Left ventricle myocardium inferior (tissue), 1 donor: ENCODE results near the gene RAB6A. TPM values are rescaled to one million over a fixed set of nuclear protein-coding genes. Genes with fewer than 3 reads are reported as not detected.

Source experiments
- DNase-seq: peaks from one replicate; pipeline ENCODE4 v3.0.0-alpha.2; 2020
- H3K27ac ChIP-seq: fragments of 200-600 bp; replicated peaks from 2 replicates; pipeline ENCODE4 v1.8.0; 2021
- H3K27me3 ChIP-seq: fragments of 200-600 bp; 2 replicates; pipeline ENCODE4 v1.8.0; 2021; ENCODE audit warnings: low read depth
- H3K36me3 ChIP-seq: fragments of 200-600 bp; 2 replicates; pipeline ENCODE4 v1.8.0; 2021
- H3K4me1 ChIP-seq: fragments of 200-600 bp; 2 replicates; pipeline ENCODE4 v1.8.0; 2021
- H3K4me3 ChIP-seq: fragments of 200-600 bp; 2 replicates; pipeline ENCODE4 v1.8.0; 2021; ENCODE audit warnings: mild to moderate bottlenecking, moderate library complexity
- H3K9me3 ChIP-seq: fragments of 200-600 bp; replicated peaks from 2 replicates; pipeline ENCODE4 v1.8.0; 2021
- intact Hi-C: fragments of 100-400 bp; cut with micrococcal nuclease; formaldehyde crosslinking; loops from one replicate; pipeline ENCODE4 v1.11.0; 2022
- total RNA-seq: library from RNA; stranded (reverse); fragmentation: NEBNext Ultra II Directional; extraction: Animal tissue kit (Norgen Biotek cat#: 25700); gene quantifications from one replicate; pipeline ENCODE4 v1.2.1, GENCODE V29; 2021
- TF ChIP-seq, protein P1 (sequence below): fragments of 200-600 bp; IDR thresholded peaks from 2 replicates; pipeline ENCODE4 v1.8.0; 2021; ENCODE audit warnings: antibody characterized with exemption, mild to moderate bottlenecking, borderline replicate concordance
- donor health status: DM: no; HTN: yes; CAD: no; lungs with severe emphysema.

Gene RAB6A
- total RNA-seq, 1 donor from 2014 or later, result 98.3 TPM

DNA sequence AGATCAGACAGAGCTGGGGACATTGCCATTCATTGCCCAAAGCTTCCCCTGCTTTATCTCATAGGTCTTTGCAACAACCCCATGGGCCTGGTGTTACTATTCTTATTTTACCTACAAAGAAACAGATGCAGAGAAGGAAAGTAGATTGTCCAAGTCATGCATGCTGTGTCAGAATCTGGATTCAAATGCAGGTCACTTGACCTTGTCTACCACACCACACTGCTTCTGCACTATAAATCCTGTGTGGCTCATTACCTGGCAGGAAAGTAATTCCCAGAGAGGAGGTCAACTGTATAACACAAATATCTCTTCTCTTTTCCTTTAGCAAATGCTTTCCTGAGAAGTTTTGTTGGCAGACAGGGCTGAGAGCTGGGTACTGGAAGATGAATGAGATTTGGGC, 96.0 kb downstream of the RAB6A start:
- H3K27ac ChIP-seq, result peak overlapping the region; percentile 17
- H3K4me1 ChIP-seq, result peaks cover 32% of the 10 kb centered on the region
- TF ChIP-seq, protein P1, sequence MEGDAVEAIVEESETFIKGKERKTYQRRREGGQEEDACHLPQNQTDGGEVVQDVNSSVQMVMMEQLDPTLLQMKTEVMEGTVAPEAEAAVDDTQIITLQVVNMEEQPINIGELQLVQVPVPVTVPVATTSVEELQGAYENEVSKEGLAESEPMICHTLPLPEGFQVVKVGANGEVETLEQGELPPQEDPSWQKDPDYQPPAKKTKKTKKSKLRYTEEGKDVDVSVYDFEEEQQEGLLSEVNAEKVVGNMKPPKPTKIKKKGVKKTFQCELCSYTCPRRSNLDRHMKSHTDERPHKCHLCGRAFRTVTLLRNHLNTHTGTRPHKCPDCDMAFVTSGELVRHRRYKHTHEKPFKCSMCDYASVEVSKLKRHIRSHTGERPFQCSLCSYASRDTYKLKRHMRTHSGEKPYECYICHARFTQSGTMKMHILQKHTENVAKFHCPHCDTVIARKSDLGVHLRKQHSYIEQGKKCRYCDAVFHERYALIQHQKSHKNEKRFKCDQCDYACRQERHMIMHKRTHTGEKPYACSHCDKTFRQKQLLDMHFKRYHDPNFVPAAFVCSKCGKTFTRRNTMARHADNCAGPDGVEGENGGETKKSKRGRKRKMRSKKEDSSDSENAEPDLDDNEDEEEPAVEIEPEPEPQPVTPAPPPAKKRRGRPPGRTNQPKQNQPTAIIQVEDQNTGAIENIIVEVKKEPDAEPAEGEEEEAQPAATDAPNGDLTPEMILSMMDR, result no peak
- H3K9me3 ChIP-seq, result no peaks in the 10 kb centered on the region
- no peaks in the 10 kb centered on the region for H3K27me3 ChIP-seq
- intact Hi-C loops, result loop anchor here (5.0 kb wide), 2 partner anchors 38 to 253 kb away; no protein-coding TSS in a partner anchor
- H3K4me3 ChIP-seq, result no peak overlapping the region
- DNase-seq, result no peak
- no peaks in the 10 kb centered on the region for H3K36me3 ChIP-seq

DNA sequence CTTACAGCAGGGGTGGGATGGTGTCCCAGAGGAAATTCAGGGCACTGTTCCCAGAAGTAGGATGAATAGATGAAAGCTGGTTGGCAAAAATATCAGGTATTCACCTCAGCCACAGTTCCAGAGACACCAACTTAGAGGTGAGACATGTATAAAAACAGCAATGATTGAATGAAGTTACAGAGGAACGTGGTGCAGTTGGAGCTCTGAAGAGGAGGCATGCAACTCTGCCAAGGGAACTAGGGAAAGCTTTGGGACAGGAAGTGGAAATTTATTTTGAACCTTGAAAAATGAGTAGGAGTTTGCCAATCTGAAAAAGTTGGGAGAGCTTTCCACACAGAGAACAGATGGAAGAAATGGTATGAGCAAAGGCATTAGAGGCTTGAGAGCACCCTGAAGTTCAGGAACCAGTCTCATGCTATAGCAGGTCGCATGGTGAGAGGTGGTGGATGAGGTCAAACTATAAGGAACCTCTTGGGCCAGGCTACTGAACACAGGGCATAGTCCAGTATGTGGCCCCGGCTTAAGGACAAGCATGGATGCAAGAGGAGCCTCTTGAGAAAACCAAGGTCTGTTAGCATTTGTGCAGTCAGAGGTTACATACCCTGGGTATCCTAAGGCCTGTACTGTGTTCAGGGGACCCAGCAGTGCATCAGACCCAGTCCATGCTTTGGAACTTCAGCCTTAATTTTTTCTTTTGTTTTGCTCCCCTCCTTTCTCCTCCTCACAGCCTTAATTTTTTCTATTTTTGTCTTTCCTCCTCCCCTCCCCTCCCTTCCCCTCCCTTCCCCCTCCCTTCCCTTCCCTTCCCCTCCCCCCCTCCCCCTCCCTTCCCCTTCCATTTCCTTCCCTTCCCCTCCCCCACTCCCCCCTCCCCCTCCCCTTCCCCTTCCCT, 97.0 kb downstream of the RAB6A start:
- H3K27me3 ChIP-seq, result no peaks in the 10 kb centered on the region
- no peaks in the 10 kb centered on the region for H3K9me3 ChIP-seq
- intact Hi-C loops, result loop anchor here (5.0 kb wide), 2 partner anchors 37 to 252 kb away; no protein-coding TSS in a partner anchor
- H3K4me1 ChIP-seq, result peaks cover 32% of the 10 kb centered on the region
- no peak for DNase-seq
- no peak overlapping the region for H3K4me3 ChIP-seq
- H3K36me3 ChIP-seq, result no peaks in the 10 kb centered on the region
- TF ChIP-seq, protein P1, result no peak
- peak overlapping the region; percentile 28 for H3K27ac ChIP-seq

DNA sequence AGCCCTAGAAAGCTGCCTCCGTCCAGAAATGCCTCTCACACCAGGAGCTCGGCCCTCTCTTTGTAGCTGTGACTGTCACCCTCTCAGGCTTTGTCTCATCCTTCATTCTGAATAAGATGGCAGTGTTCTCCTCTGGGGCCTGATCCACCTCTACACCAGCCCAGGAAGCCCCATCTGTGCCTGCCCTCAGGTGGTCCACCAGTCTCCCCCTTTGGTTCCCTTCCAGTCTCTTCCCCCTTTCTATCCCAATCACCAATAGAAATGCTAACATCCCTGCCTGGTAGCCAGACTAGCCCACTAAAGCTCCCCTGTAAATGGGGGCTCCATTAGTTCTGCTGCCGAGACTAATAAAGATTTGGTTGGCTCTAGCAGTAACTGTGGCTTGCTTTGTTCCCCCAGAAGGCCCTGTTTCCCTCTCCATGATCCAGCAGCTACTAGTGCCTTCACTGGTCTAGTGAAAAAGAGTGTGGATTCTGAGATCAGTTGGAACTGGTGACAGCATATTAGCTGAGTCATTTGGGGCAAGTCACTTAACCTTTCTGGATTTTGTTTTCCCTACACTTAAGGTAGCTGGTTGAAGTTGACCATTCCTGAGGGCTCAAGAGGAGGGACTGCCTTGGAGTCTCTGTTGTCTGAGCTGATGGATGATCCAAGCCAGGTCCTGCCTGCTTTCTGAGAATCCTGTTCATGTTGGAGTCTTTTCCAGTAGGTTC, 98.3 kb downstream of the RAB6A start:
- H3K4me1 ChIP-seq, result peaks cover 32% of the 10 kb centered on the region
- no peaks in the 10 kb centered on the region for H3K36me3 ChIP-seq
- H3K27ac ChIP-seq, result no peak overlapping the region
- H3K4me3 ChIP-seq, result no peak overlapping the region
- H3K27me3 ChIP-seq, result no peaks in the 10 kb centered on the region
- DNase-seq, result no peak
- no peaks in the 10 kb centered on the region for H3K9me3 ChIP-seq
- TF ChIP-seq, protein P1, result no peak
- intact Hi-C loops, result loop anchor here (5.0 kb wide), 2 partner anchors 35 to 250 kb away; no protein-coding TSS in a partner anchor

DNA sequence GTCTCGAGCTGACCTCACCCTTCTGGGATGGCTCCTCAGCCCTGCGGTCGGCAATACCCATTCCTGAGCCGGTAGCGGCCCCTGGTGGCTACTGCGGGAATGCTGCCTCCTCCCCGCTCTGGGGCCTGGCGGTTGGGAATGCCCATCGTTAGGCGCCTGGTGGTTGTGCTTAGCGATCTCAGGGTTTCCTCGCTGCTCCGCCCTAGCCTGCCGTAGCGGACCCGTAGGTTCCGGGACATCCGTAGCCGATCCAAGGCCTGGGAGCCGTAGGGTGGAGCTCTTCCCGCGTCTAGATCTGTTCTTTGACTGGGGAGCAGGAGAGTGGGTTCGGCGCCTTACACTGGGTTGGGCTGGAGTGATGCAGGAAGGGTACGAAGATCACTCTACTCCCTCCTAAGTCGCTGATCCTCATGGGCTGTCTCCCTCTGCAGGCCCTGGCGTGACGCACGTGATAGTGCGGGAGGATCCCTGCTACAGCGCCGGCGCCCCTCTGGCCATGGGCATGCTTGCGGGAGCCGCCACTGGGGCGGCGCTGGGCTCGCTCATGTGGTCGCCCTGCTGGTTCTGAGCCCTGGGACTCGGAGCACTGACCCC, 99.7 kb downstream of the RAB6A start:
- Histone ChIP-seq H3K4me3 (peak overlapping the region; percentile 58), H3K9me3 (no peaks in the 10 kb centered on the region), H3K27me3 (no peaks in the 10 kb centered on the region), H3K27ac (no peak overlapping the region), H3K36me3 (no peaks in the 10 kb centered on the region), H3K4me1 (peaks cover 32% of the 10 kb centered on the region)
- intact Hi-C loops, result loop anchor here (5.0 kb wide), 2 partner anchors 34 to 249 kb away; no protein-coding TSS in a partner anchor
- TF ChIP-seq, protein P1, result peak; percentile 98
- peak; percentile 90 for DNase-seq

DNA sequence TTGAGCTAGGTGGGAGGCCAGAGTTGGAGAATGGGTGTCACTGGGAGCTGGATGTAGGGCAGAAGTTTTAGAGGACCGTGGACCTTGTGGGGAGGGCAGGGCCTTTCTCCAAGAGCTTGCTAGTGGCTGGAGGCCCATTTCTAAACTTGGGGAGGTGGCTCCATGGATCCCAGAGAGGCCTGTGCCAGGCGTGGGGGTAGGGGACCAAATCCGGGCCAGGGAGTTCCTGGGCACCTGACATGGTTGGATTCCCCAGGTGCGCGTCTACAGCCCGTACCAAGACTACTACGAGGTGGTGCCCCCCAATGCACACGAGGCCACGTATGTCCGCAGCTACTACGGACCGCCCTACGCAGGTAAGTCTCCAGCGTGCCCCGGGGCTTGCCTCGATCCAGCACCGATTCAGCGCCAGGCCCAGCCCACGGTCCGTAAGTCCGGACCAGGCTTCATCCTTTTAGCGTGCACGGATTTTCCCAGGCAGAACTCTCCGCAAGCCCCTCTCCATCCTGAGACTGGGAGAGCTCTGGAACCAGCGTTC, 100.3 kb downstream of the RAB6A start:
- H3K4me1 ChIP-seq, result peaks cover 32% of the 10 kb centered on the region
- no peaks in the 10 kb centered on the region for H3K36me3 ChIP-seq
- peak overlapping the region; percentile 58 for H3K4me3 ChIP-seq
- intact Hi-C loops, result loop anchor here (5.0 kb wide), 2 partner anchors 33 to 248 kb away; no protein-coding TSS in a partner anchor
- TF ChIP-seq, protein P1, result no peak
- H3K27ac ChIP-seq, result no peak overlapping the region
- no peak for DNase-seq
- H3K9me3 ChIP-seq, result no peaks in the 10 kb centered on the region
- no peaks in the 10 kb centered on the region for H3K27me3 ChIP-seq
